Endothelial cell of umbilical vein (primary cell): Measurements from ENCODE around the gene PLXNC1. TPM values are rescaled to one million over a fixed set of nuclear protein-coding genes. Genes with fewer than 3 reads are reported as not detected.

Experiments
- BruUV-seq: library from RNA; stranded (reverse); fragments of 400-500 nt; replicated peaks from 2 replicates; lab custom pipeline; 2021; lab: Mats Ljungman, UMichigan
- CTCF ChIA-PET: fragments of 300-600, 350-600 bp; sonication (Branson Sonifier 250); formaldehyde crosslinking; loops from one replicate; lab custom pipeline; 2021; ENCODE audit warnings: antibody characterized with exemption, inconsistent platforms; lab: Charles Lee
- POLR2A ChIA-PET: fragments of 300-600, 350-600 bp; sonication (Branson Sonifier 250); formaldehyde crosslinking; loops from one replicate; lab custom pipeline; 2021; ENCODE audit warnings: antibody characterized with exemption, inconsistent platforms; lab: Charles Lee
- DNase-seq: peaks from one replicate; pipeline ENCODE4 v3.0.0-alpha.2; 2011; ENCODE audit warnings: low read depth, low spot score
- FAIRE-seq: peaks from 2 replicates; lab custom pipeline; 2011; peaks lifted over from hg19 to GRCh38; lab: Jason Lieb, UNC
- H2AFZ ChIP-seq: 2 replicates; pipeline ENCODE4 v1.6.0; 2012; ENCODE audit warnings: low read depth, low read length, control low read depth, inconsistent platforms
- H3K27ac ChIP-seq: 2 replicates; pipeline ENCODE4 v1.5.1; 2011; ENCODE audit warnings: low read depth, mild to moderate bottlenecking, control low read depth, low read length, moderate library complexity; ENCODE audit not compliant: insufficient read depth
- H3K27me3 ChIP-seq, 2 experiments: 2 replicates each; pipeline versions ENCODE4 v1.6.0 to v1.6.1; 2011; ENCODE audit warnings: low read length in 2 of 2, mixed read lengths in 1 of 2; ENCODE audit not compliant: control insufficient read depth in 2 of 2, insufficient read depth in 2 of 2
- H3K36me3 ChIP-seq, 2 experiments: 2 replicates in 1 of 2; 3 replicates in 1 of 2; pipeline ENCODE4 v1.5.1; 2011; ENCODE audit warnings: low read length in 2 of 2, mild to moderate bottlenecking in 1 of 2, moderate library complexity in 1 of 2; ENCODE audit not compliant: control insufficient read depth in 2 of 2, insufficient read depth in 2 of 2; ENCODE audit errors: extremely low read depth in 1 of 2
- H3K4me1 ChIP-seq: 3 replicates; pipeline ENCODE4 v1.5.1; 2011; ENCODE audit warnings: mild to moderate bottlenecking, low read length; ENCODE audit not compliant: control insufficient read depth, insufficient read depth; ENCODE audit errors: extremely low read depth
- H3K4me2 ChIP-seq: 2 replicates; pipeline ENCODE4 v1.6.1; 2011; ENCODE audit warnings: low read length, control low read depth, mixed read lengths; ENCODE audit not compliant: insufficient read depth
- H3K4me3 ChIP-seq, 3 experiments: fragments of 200-600 bp in 1 of 3; sonication (generic), shearing (Covaris generic) in 1 of 3; replicated peaks in 1 of 3; 2 replicates each; pipeline ENCODE4 v1.5.1; 2011 to 2016; ENCODE audit warnings: control low read depth in 3 of 3, low read length in 3 of 3, mild to moderate bottlenecking in 2 of 3, inconsistent platforms in 1 of 3, low read depth in 1 of 3, moderate library complexity in 1 of 3; ENCODE audit not compliant: insufficient read depth in 1 of 3
- H3K79me2 ChIP-seq: 2 replicates; pipeline ENCODE4 v1.6.0; 2012; ENCODE audit warnings: low read length, inconsistent platforms; ENCODE audit not compliant: control insufficient read depth, insufficient read depth
- H3K9ac ChIP-seq: replicated peaks from 2 replicates; pipeline ENCODE3; 2011; ENCODE audit warnings: low read length, control low read depth; ENCODE audit not compliant: insufficient read depth; ENCODE audit errors: extremely low read depth
- H3K9me1 ChIP-seq: replicated peaks from 3 replicates; pipeline ENCODE4 v1.6.0; 2011; ENCODE audit warnings: mild to moderate bottlenecking, low read length; ENCODE audit not compliant: control insufficient read depth, insufficient read depth; ENCODE audit errors: extremely low read depth
- H3K9me3 ChIP-seq: replicated peaks from 2 replicates; pipeline ENCODE4 v1.5.1; 2012; ENCODE audit warnings: low read length, inconsistent platforms; ENCODE audit not compliant: control insufficient read depth, insufficient read depth
- H4K20me1 ChIP-seq: replicated peaks from 2 replicates; pipeline ENCODE3; 2011; ENCODE audit warnings: mild to moderate bottlenecking, low read length; ENCODE audit not compliant: control insufficient read depth, insufficient read depth; ENCODE audit errors: extremely low read depth
- CTCF ChIP-seq, 2 donors: IDR thresholded peaks; 1 replicate in 1 of 2; 2 replicates in 1 of 2; pipeline ENCODE4 v1.5.1; 2011; ENCODE audit warnings: low read length in 2 of 2, mild to moderate bottlenecking in 2 of 2, moderate library complexity in 2 of 2, control low read depth in 1 of 2, inconsistent platforms in 1 of 2, low read depth in 1 of 2; ENCODE audit not compliant: insufficient read depth in 1 of 2; ENCODE audit errors: extremely low read depth in 1 of 2
- FOS ChIP-seq: IDR thresholded peaks from 2 replicates; pipeline ENCODE4 v1.6.1; 2011; ENCODE audit warnings: mild to moderate bottlenecking, low read length, moderate library complexity, borderline replicate concordance; ENCODE audit not compliant: insufficient read depth
- GATA2 ChIP-seq: IDR thresholded peaks from 2 replicates; pipeline ENCODE4 v1.7.0; 2011; ENCODE audit warnings: low read depth, mild to moderate bottlenecking, moderate library complexity, mixed read lengths, low read length; ENCODE audit not compliant: insufficient read length, insufficient read depth
- JUN ChIP-seq: IDR thresholded peaks from 2 replicates; pipeline ENCODE4 v1.6.1; 2011; ENCODE audit warnings: borderline replicate concordance, low read depth; ENCODE audit not compliant: insufficient read length, insufficient read depth
- MAX ChIP-seq: IDR thresholded peaks from 2 replicates; pipeline ENCODE4 v1.6.1; 2011; ENCODE audit not compliant: insufficient read depth, insufficient read length
- MYC ChIP-seq: IDR thresholded peaks from one replicate; pipeline ENCODE4 v1.6.1; 2011; ENCODE audit warnings: mild to moderate bottlenecking, low read depth, low read length
- POLR2A ChIP-seq: IDR thresholded peaks from 2 replicates; pipeline ENCODE4 v1.6.1; 2012; ENCODE audit warnings: low read depth, mild to moderate bottlenecking, control low read depth, low read length
- POLR2AphosphoS5 ChIP-seq: IDR thresholded peaks from 2 replicates; pipeline ENCODE4 v1.6.1; 2012; ENCODE audit warnings: low read depth, mild to moderate bottlenecking, control low read depth, low read length, moderate library complexity; ENCODE audit not compliant: insufficient read depth
- dilution Hi-C: fragments of 300-500 bp; cut with MboI; formaldehyde crosslinking; loops from one replicate; pipeline ENCODE4 v1.15.0; 2019; ENCODE audit warnings: low sequenced_read_pairs; ENCODE audit not compliant: extremely low pct_ligation_motif_present
- intact Hi-C: fragments of 100-400 bp; cut with micrococcal nuclease; formaldehyde crosslinking; loops from one replicate; pipeline ENCODE4 v1.10.0; 2022
- polyA plus RNA-seq, 4 experiments: library from polyadenylated mRNA; depleted of rRNA in 3 of 4; stranded (reverse) in 3 of 4; unstranded in 1 of 4; fragments of >200 nt; gene quantifications; 2 replicates each; pipeline versions ENCODE4 v1.2.1 to v1.2.3, GENCODE V29; 2011 to 2012; ENCODE audit warnings: missing spikeins in 1 of 4
- total RNA-seq: library from RNA; stranded (reverse); gene quantifications from 2 replicates; pipeline ENCODE4 v1.2.3, GENCODE V29; 2021

The PLXNC1 gene
- total and polyA plus RNA-seq, 2 donors (not counting 3 experiments of a cell fraction or from before 2014, with no cell fraction given): 0.04 TPM; not detected in 1

DNA sequence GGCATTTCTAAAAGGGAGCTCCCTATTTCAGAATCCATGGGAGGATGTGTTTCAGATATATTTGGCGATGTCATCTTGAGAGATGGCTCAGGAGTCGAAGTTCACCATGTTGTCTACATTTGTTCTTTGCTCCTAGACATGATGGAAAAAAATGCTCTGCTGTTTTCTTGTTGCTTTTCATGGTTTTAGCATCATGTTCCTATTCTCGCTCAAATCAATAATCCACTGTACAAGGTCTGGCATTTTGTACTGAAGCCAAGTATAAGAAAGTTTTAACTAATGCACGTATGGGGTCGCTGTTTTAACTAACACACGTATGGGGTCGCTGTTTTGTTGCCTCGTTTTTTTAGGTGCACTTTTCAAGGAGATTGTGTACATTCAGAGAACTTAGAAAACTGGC, 60.9 kb downstream of the PLXNC1 start:
- Histone ChIP-seq H3K79me2 (no peaks in the 10 kb centered on the region), H2AFZ (no peak overlapping the region), H3K9ac (no peak overlapping the region), H3K36me3 (no peaks in the 10 kb centered on the region), H3K9me3 (no peaks in the 10 kb centered on the region), H3K27ac (no peak overlapping the region), H3K9me1 (no peaks in the 10 kb centered on the region), H3K4me2 (no peak overlapping the region), H3K4me1 (no peaks in the 10 kb centered on the region), H4K20me1 (no peaks in the 10 kb centered on the region), H3K4me3 (no peak overlapping the region), H3K27me3 (peaks cover 0 to 4% of the 10 kb centered on the region in 2 experiments)
- no TSS peak for BruUV-seq
- ChIA-PET POLR2A (no interaction called here), CTCF (no interaction called here)
- intact Hi-C loops: no loop called here
- DNase-seq (no peak), FAIRE-seq (no peak)
- TF ChIP-seq MYC (no peak), CTCF (IDR thresholded peaks at IDR 0.05; ENCODE audit: extremely low read depth in 1 of 2, insufficient read depth in 1 of 2, low read depth in 1 of 2, low read length in 2 of 2) (no peak), JUN (no peak), POLR2A (no peak), GATA2 (no peak), MAX (no peak), FOS (no peak), POLR2AphosphoS5 (no peak)
- dilution Hi-C loops: no loop called here
